IMR-90 (cell line): ENCODE measurements around the gene PFN2. TPM values are rescaled to one million over a fixed set of nuclear protein-coding genes. Genes with fewer than 3 reads are reported as not detected.
A peak's percentile ranks its signal among the peaks of the same experiment; 100 is the strongest.
"Not testable (repeated sequence)": the region's sequence is repeated elsewhere in the genome, so short reads cannot be mapped to it uniquely, and the experiment has no call there.

Source experiments
- ATAC-seq: fragments of 200-7000 bp; cut with Tn5 transposase; 2 replicates; pipeline ENCODE4 v1.9.1; 2020; ENCODE audit warnings: low read depth, mild to moderate bottlenecking, moderate library complexity
- BruUV-seq: library from RNA; stranded (reverse); fragments of 400-500 nt; replicated peaks from 2 replicates; lab custom pipeline; 2021; lab: Mats Ljungman, UMichigan
- CTCF ChIA-PET: fragments of 300-600 bp; formaldehyde crosslinking; extraction: SDS; loops from one replicate; lab custom pipeline; 2021; ENCODE audit warnings: antibody characterized with exemption; lab: Yijun Ruan, JAX
- POLR2A ChIA-PET: fragments of 300-600 bp; sonication (Branson Sonifier 250); formaldehyde crosslinking; loops from one replicate; lab custom pipeline; 2022; ENCODE audit warnings: antibody characterized with exemption; ENCODE audit not compliant: unreplicated experiment; lab: Charles Lee
- DNase-seq: peaks from one replicate; pipeline ENCODE4 v3.0.0; 2013
- H2AFZ ChIP-seq: replicated peaks from 2 replicates; pipeline ENCODE3; 2013; ENCODE audit warnings: low read length, mild to moderate bottlenecking; ENCODE audit not compliant: poor library complexity
- H2AK5ac ChIP-seq: 2 replicates; pipeline ENCODE4 v1.6.1; 2013; ENCODE audit warnings: low read depth, low read length, inconsistent platforms
- H2AK9ac ChIP-seq: replicated peaks from 2 replicates; pipeline ENCODE3; 2013; ENCODE audit warnings: mild to moderate bottlenecking, low read depth, low read length, moderate library complexity; ENCODE audit not compliant: poor library complexity
- H2BK120ac ChIP-seq: 2 replicates; pipeline ENCODE4 v1.6.1; 2013; ENCODE audit warnings: low read depth, low read length, inconsistent platforms
- H2BK15ac ChIP-seq: 3 replicates; pipeline ENCODE4 v1.6.1; 2013; ENCODE audit warnings: low read depth, low read length, inconsistent platforms
- H2BK20ac ChIP-seq: 2 replicates; pipeline ENCODE4 v1.6.1; 2013; ENCODE audit warnings: low read depth, mild to moderate bottlenecking, inconsistent platforms, low read length, moderate library complexity
- H2BK5ac ChIP-seq: 2 replicates; pipeline ENCODE4 v1.6.1; 2013; ENCODE audit warnings: mild to moderate bottlenecking, low read depth, low read length, inconsistent platforms; ENCODE audit not compliant: poor library complexity, severe bottlenecking
- H3K14ac ChIP-seq: replicated peaks from 2 replicates; pipeline ENCODE4 v1.6.1; 2013; ENCODE audit warnings: low read depth, low read length, inconsistent platforms
- H3K18ac ChIP-seq: 2 replicates; pipeline ENCODE4 v1.6.1; 2013; ENCODE audit warnings: low read depth, low read length, control low read depth
- H3K23ac ChIP-seq: 2 replicates; pipeline ENCODE4 v1.6.1; 2013; ENCODE audit warnings: low read depth, low read length, inconsistent platforms
- H3K27ac ChIP-seq: 2 replicates; pipeline ENCODE4 v1.5.1; 2013; ENCODE audit warnings: mild to moderate bottlenecking, control low read depth, low read length; ENCODE audit not compliant: insufficient read depth
- H3K27me3 ChIP-seq: 2 replicates; pipeline ENCODE4 v1.6.1; 2013; ENCODE audit warnings: low read length; ENCODE audit not compliant: control insufficient read depth, insufficient read depth
- H3K36me3 ChIP-seq: 2 replicates; pipeline ENCODE4 v1.6.1; 2013; ENCODE audit warnings: low read length, mixed read lengths; ENCODE audit not compliant: control insufficient read depth, insufficient read depth
- H3K4ac ChIP-seq: 2 replicates; pipeline ENCODE4 v1.6.1; 2013; ENCODE audit warnings: low read depth, low read length, inconsistent platforms
- H3K4me1 ChIP-seq: 2 replicates; pipeline ENCODE4 v1.6.1; 2013; ENCODE audit warnings: low read length, mixed read lengths; ENCODE audit not compliant: control insufficient read depth, insufficient read depth
- H3K4me2 ChIP-seq: 2 replicates; pipeline ENCODE4 v1.6.1; 2013; ENCODE audit warnings: low read depth, mild to moderate bottlenecking, control low read depth, low read length, moderate library complexity
- H3K4me3 ChIP-seq: 2 replicates; pipeline ENCODE4 v1.5.1; 2013; ENCODE audit warnings: low read depth, mild to moderate bottlenecking, control low read depth, low read length, moderate library complexity; ENCODE audit not compliant: insufficient read depth
- H3K56ac ChIP-seq: 2 replicates; pipeline ENCODE4 v1.6.1; 2013; ENCODE audit warnings: low read length, inconsistent platforms; ENCODE audit not compliant: insufficient read depth; ENCODE audit errors: extremely low read depth
- H3K79me1 ChIP-seq, 2 experiments: 2 replicates each; pipeline ENCODE4 v1.6.1; 2013; ENCODE audit warnings: low read length in 2 of 2, inconsistent platforms in 1 of 2, low read depth in 1 of 2
- H3K9ac ChIP-seq: 2 replicates; pipeline ENCODE4 v1.6.1; 2013; ENCODE audit warnings: low read depth, low read length, control low read depth
- H3K9me1 ChIP-seq: 2 replicates; pipeline ENCODE4 v1.6.1; 2013; ENCODE audit warnings: low read length, inconsistent platforms; ENCODE audit not compliant: insufficient read depth
- H3K9me3 ChIP-seq: 2 replicates; pipeline ENCODE4 v1.6.1; 2013; ENCODE audit warnings: low read length; ENCODE audit not compliant: control insufficient read depth, insufficient read depth
- H4K20me1 ChIP-seq: 2 replicates; pipeline ENCODE4 v1.6.1; 2013; ENCODE audit warnings: low read length, inconsistent platforms; ENCODE audit not compliant: insufficient read depth
- H4K5ac ChIP-seq: 2 replicates; pipeline ENCODE4 v1.6.1; 2013; ENCODE audit warnings: mild to moderate bottlenecking, low read depth, low read length, control low read depth
- H4K8ac ChIP-seq, 2 experiments: 2 replicates each; pipeline ENCODE4 v1.6.1; 2013; ENCODE audit warnings: low read depth in 2 of 2, low read length in 2 of 2, control low read depth in 1 of 2, inconsistent platforms in 1 of 2
- H4K91ac ChIP-seq: 2 replicates; pipeline ENCODE4 v1.6.1; 2013; ENCODE audit warnings: low read depth, low read length, inconsistent platforms; ENCODE audit not compliant: insufficient read depth
- MAFK ChIP-seq: IDR thresholded peaks from 2 replicates; pipeline ENCODE4 v1.6.1; 2012; ENCODE audit warnings: low read depth, low read length, improper control_type of control experiment
- WGBS, 2 experiments: methylation state at CpG; one replicate each; pipeline versions ENCODE4 v1.1.5 to v1.1.7; 2013; ENCODE audit warnings: missing lambda C conversion rate in 2 of 2; ENCODE audit not compliant: insufficient read length in 1 of 2; ENCODE audit errors: extremely low coverage in 2 of 2; 5-methylcytosine and 5-hydroxymethylcytosine counted together
- dilution Hi-C: fragments of 300-500 bp; cut with HindIII; formaldehyde crosslinking; loops from one replicate; pipeline ENCODE4 v1.14.3; 2018; ENCODE audit warnings: low sequenced_read_pairs; ENCODE audit not compliant: unreplicated experiment
- in situ Hi-C: fragments of 300-500 bp; cut with MboI; formaldehyde crosslinking; loops from 3 replicates; pipeline ENCODE4 v1.14.3; 2019; ENCODE audit warnings: low sequenced_read_pairs, inconsistent platforms, mixed read lengths
- intact Hi-C: fragments of 100-400 bp; cut with micrococcal nuclease; formaldehyde crosslinking; loops from 2 replicates; pipeline ENCODE4 v1.10.0; 2022
- polyA plus RNA-seq, 3 experiments: library from polyadenylated mRNA; depleted of rRNA; stranded (reverse); fragments of >200 nt; gene quantifications; 2 replicates each; pipeline ENCODE4 v1.2.3, GENCODE V29; 2012; ENCODE audit warnings: low replicate concordance in 1 of 3
- total RNA-seq: library from RNA; depleted of rRNA; stranded (reverse); fragments of >200 nt; gene quantifications from 2 replicates; pipeline ENCODE4 v1.2.3, GENCODE V29; 2012

PFN2 gene
- total and polyA plus RNA-seq, 2 of the 4 experiments (the other 2 are of a cell fraction): 256 to 444 TPM

DNA sequence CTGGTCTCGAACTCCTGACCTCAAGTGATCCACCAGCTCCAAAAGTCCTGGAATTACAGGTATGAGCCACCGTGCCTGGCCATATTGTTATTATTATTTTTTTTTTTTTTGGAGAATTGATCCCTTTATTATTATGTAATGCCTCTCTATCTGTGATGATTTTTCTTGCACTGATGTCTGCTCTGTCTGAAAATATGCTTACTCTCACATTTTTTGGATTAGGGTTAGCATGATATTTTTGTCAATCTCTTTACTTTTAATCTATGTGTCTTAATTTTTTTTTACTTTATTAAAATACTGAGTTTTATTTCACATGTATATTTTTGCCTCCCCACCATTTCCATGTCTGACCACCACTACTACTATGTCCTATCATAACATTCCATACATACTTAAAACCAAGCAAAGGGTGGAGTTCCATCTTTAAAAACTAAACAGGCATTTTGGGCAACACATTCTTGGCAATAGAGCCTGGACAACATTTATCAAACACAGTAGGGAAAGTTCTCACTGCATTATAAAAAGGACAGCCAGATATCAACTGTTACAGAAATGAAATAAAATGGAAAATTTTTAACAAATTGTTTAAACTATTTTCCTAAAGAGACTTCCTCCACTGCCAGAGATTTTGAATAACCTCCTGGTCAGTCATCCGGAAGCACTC lies 32.2 kb downstream of the PFN2 start:
- peak; percentile 46; the same call in 1 of the 2 replicates for TF ChIP-seq MAFK
- H4K20me1 ChIP-seq, H3K18ac ChIP-seq, H2AFZ ChIP-seq, H3K9ac ChIP-seq, H3K56ac ChIP-seq, H3K4me2 ChIP-seq, BruUV-seq, H4K8ac ChIP-seq, H3K4me1 ChIP-seq, H3K14ac ChIP-seq, H3K4me3 ChIP-seq, H3K9me3 ChIP-seq, H3K4ac ChIP-seq, H2AK9ac ChIP-seq, H3K27ac ChIP-seq, H3K36me3 ChIP-seq, H3K23ac ChIP-seq, H3K9me1 ChIP-seq, dilution Hi-C loops, H3K27me3 ChIP-seq, H4K5ac ChIP-seq, H2BK120ac ChIP-seq, H2BK20ac ChIP-seq, H2AK5ac ChIP-seq, H2BK15ac ChIP-seq, ATAC-seq, H4K91ac ChIP-seq, H2BK5ac ChIP-seq: not testable (repeated sequence)
- in situ Hi-C loops: loop anchor here (10.0 kb wide), 1 partner anchor 566 kb away; no protein-coding TSS in a partner anchor
- peak; percentile 6 for DNase-seq
- ChIA-PET CTCF (interaction anchor here (0.6 kb wide), 1 partner anchor 149 kb away, joined by 3 read pairs; no protein-coding TSS in a partner anchor), POLR2A (interaction anchor here (0.6 kb wide), 1 partner anchor 17 kb away, joined by 3 read pairs; no protein-coding TSS in a partner anchor)
- intact Hi-C loops: loop anchor here (10.0 kb wide), 1 partner anchor 576 kb away; no protein-coding TSS in a partner anchor
- peaks cover 0 to 23% of the 10 kb centered on the region in 2 experiments; a peak in 3 of 4 replicates for H3K79me1 ChIP-seq
- WGBS, 2 experiments: no CpG with 5 or more reads among the region's 3 CpGs
